ENCODE results near the gene SARDH. TPM values are rescaled to one million over a fixed set of nuclear protein-coding genes. Genes with fewer than 3 reads are reported as not detected.

The SARDH gene
- total and polyA plus RNA-seq, 9 donors = 2.5 to 10.0 (median 3.3) TPM

GRCh38 chr9:133739408-133740280 lies 1.5 kb upstream of the SARDH start:
- WGBS, 3 donors = 81 to 85% (median 82%) methylated on average over 17 of the region's 17 CpGs
- H3K27me3 ChIP-seq = no peaks in the 10 kb centered on the region
- peaks cover 6% of the 10 kb centered on the region for H3K4me1 ChIP-seq (ENCODE audit: insufficient read depth)
- peak in 1 of 5 donors; percentile 31 for DNase-seq
- no peak for TF ChIP-seq POLR2A (IDR thresholded peaks at IDR 0.05)
- TF ChIP-seq CTCF (IDR thresholded peaks at IDR 0.05) = no peak
- TF ChIP-seq EP300 (IDR thresholded peaks at IDR 0.05) = no peak
- no peaks in the 10 kb centered on the region for H3K9me3 ChIP-seq
- no peak overlapping the region for H3K27ac ChIP-seq
- no peak overlapping the region for H3K4me3 ChIP-seq
- intact Hi-C loops (cut with DNase I) = no loop called here
- H3K36me3 ChIP-seq = no peaks in the 10 kb centered on the region

DNA sequence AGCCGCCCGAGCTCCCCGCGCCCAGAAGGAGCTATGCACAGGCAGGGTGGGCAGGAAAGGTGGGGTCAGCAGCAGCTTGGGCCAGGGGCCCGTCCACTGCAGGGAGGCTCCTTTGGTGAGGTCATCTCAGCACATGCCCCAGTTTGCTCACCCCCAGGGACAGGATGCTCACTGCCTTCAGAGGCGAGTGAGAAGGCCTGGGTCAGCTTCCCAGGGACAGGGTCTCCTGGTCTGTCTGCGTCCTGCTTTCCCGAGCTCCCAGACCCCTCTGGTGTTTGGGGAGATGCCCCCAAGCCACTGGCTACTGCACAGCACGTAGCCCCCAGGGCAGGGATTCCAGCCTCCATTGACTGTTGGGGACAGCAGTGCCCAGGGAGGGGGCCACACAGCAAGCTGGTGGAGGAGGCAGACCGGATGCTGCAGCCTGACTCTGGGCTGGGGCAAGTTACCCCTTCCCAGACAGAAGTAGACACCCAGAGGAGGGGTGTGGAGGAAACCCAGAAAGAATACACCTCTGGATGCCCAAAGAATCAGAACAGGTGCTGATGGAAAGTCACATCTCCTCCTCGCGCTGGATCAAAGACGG lies 581 bp upstream of the SARDH start:
- DNase-seq = no peak
- WGBS, 3 donors = 69 to 71% (median 70%) methylated on average over 11 to 13 of the region's 13 CpGs
- H3K36me3 ChIP-seq = no peaks in the 10 kb centered on the region
- H3K27me3 ChIP-seq = no peaks in the 10 kb centered on the region
- H3K4me3 ChIP-seq = no peak overlapping the region
- H3K4me1 ChIP-seq (ENCODE audit: insufficient read depth) = peaks cover 6% of the 10 kb centered on the region
- intact Hi-C loops (cut with DNase I) = no loop called here
- H3K27ac ChIP-seq = no peak overlapping the region
- no peaks in the 10 kb centered on the region for H3K9me3 ChIP-seq
- TF ChIP-seq CTCF (IDR thresholded peaks at IDR 0.05) (no peak), POLR2A (IDR thresholded peaks at IDR 0.05) (no peak)

DNA sequence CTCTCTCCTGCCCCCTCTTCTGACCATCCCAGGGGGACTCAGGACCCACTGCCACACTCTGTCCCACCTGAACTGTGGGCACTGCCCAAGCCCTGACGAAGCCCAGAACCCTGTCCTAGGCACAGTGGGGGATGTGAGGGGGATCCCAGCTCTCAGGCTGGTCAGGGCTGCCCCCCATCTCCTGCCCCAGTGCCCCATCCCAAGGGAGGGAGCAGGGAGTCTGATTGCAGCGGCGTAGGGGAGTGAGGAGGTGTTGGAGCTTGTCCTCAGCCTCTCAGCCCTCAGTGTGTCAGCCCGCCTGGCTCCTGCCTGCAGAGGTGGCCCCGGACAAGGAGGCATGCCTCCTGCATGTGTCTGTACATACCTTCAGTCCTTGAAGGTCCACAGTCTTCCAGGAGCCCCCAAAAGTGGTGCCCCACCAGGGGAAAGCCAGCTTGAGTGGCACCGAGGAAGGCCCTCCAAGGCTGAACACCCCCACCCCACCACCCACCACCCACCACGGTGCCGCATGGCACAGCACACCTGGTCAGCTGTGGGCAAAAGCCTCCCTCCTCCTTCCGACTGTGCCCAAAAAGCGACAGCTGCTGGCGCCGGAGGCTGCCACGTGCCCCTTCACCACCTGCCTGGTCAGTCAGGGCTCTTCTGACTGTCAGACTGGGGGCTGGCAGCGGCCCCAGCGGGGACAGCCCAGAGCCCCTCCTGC lies 930 bp downstream of the SARDH start:
- H3K9me3 ChIP-seq = no peaks in the 10 kb centered on the region
- H3K4me3 ChIP-seq = peak overlapping the region; percentile 30
- H3K4me1 ChIP-seq (ENCODE audit: insufficient read depth) = peaks cover 6% of the 10 kb centered on the region
- H3K27me3 ChIP-seq = no peaks in the 10 kb centered on the region
- DNase-seq = peak in 1 of 5 donors; percentile 30
- no peak for TF ChIP-seq CTCF (IDR thresholded peaks at IDR 0.05)
- TF ChIP-seq EP300 (IDR thresholded peaks at IDR 0.05) = no peak
- no peak for TF ChIP-seq POLR2A (IDR thresholded peaks at IDR 0.05)
- WGBS, 3 donors = 49 to 65% (median 56%) methylated on average over 14 to 15 of the region's 15 CpGs
- no peak overlapping the region for H3K27ac ChIP-seq
- intact Hi-C loops (cut with DNase I) = no loop called here
- H3K36me3 ChIP-seq = no peaks in the 10 kb centered on the region

DNA sequence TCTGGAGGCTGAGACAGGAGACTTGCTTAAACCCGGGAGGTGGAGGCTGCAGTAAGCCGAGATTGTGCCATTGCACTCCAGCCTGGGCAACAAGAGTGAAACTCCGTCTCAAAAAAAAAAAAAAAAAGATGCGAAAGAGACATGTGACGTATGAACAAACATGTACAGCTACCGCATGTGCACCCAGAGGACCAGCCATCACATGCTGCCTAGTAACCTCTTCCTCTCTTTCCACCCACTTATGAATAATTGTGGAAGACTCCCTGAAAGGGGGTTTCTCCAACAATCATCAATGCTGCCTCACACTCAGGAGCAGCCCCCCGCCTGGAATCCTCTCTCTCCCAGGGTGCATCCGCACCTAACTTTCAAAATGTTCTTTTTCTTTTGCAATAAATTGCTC lies 2.2 kb downstream of the SARDH start:
- intact Hi-C loops (cut with DNase I) = no loop called here
- no peak for DNase-seq
- 88 to 95% (median 92%) methylated on average over 8 of the region's 8 CpGs for WGBS, 3 donors
- no peaks in the 10 kb centered on the region for H3K36me3 ChIP-seq
- TF ChIP-seq CTCF (IDR thresholded peaks at IDR 0.05) = no peak
- H3K27me3 ChIP-seq = no peaks in the 10 kb centered on the region
- H3K9me3 ChIP-seq = no peaks in the 10 kb centered on the region
- no peak overlapping the region for H3K27ac ChIP-seq
- H3K4me3 ChIP-seq = no peak overlapping the region
- peaks cover 6% of the 10 kb centered on the region for H3K4me1 ChIP-seq (ENCODE audit: insufficient read depth)
